Suppressor macrophage treated with lipopolysaccharide for 4 hours (primary cell): ENCODE measurements around the gene MXD4.

Experiments used
- DNase-seq: peaks from one replicate; pipeline ENCODE4 v3.0.0-alpha.2; 2020

MXD4 gene

DNA sequence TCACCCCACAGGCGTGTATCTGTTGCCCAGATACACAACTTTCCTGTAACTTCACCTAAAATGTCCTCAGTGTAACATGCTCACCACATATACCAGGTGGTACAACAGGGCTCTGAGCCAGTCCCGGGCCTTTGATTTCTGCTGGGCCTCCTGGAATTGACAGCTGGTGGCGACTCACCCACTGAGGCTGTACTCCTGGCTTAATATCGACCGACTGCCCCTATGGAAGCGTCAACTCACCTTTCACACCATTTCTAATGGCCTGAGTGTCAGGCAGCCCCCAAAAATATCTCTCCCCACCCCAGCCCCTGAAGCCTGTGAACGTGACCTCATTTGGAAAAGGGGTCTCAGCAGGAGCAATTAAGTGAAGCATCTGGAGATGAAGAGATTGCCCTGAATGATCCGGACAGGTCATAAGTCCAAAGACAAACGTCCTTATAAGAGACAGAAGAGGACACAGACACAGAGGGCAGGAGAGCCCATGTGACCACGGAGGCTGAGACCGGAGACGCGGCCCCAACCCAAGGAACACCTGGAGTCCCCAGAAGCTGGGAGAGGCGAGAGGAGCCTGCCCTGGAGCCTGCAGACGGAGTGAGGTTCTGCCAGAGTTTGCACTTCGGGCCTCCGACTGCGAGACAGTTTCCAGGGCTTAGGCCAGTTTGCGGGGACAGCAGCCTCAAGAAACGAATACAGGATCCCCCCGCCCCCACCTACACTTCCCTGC is 12.6 kb upstream of the MXD4 start:
- no peak for DNase-seq

- DNase-seq, result no peak
Observed at GRCh38 chr4:2273657-2274319, 11.9 kb upstream of the MXD4 start.

DNA sequence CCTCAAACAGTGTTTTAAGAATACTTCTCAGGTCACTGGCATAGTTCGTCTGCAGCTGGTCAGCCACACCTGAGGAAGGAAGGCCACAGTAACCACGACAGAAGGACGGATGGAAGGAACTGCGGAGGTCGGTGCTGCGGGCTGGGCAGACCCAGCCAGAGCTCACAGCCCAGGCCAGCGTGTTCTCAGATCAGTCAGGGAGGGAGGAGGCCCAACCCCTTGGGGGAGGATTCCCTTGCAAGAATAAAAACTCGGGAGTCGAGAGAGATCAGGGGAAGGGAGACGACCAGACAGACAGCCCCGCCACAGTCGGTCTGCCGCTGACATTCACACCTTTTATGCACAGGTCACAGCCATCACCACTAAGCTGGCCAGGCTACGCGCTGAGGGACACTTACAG is 11.3 kb upstream of the MXD4 start:
- DNase-seq, result no peak

DNA sequence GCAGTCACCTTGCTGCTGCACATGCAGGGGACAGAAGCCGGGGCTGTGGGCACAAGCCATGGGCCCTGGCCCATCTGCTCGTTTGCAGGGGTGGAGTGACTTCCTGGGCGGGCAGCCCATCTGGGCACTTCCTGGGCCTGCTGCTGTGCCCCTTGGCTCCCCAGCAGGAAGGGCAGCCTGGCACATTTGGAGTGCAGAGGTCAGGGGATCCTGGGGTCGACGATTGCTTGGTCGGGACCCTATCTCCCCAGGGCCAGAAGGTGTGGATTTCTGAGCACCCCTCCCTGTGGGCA is 10.9 kb upstream of the MXD4 start:
- no peak for DNase-seq

DNA sequence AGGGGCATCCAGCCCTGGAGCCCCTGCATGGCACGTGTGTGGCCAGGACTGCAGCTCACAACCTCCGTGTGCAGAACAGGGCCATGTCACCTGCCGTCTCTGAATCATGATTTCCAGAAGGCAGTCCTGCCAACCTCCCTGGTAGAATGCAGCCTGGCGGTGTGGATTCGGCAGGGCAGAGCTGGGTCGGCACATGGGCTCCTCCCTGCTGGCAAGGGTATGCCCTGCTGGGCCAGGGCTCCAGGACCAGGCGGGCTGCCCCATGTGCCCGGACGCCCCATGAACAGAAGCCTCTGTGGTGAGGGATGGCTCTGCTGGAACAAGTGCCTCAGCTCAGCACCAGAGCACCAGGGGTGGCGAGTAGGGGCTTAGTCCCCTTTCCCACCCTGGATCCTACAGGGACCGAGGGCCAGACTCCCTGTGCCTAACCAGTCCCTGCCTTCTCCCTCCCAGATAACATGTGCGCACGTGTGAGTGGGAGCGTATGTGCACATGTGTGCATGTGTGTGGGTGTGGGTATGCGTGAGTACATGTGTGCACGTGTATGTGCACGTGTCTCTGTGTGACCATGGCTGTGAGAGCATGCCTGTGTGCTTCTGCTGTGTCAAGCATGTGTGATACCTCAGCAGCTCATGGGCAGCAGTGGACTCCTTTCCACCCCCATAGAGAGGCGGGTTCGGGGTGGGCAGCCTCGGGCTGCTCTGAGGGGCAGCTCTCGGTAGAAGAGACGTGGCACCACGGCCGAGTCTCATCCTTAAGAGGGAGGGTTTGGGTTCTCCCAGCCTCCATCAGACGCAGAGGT is 10.3 kb upstream of the MXD4 start:
- no peak for DNase-seq

DNA sequence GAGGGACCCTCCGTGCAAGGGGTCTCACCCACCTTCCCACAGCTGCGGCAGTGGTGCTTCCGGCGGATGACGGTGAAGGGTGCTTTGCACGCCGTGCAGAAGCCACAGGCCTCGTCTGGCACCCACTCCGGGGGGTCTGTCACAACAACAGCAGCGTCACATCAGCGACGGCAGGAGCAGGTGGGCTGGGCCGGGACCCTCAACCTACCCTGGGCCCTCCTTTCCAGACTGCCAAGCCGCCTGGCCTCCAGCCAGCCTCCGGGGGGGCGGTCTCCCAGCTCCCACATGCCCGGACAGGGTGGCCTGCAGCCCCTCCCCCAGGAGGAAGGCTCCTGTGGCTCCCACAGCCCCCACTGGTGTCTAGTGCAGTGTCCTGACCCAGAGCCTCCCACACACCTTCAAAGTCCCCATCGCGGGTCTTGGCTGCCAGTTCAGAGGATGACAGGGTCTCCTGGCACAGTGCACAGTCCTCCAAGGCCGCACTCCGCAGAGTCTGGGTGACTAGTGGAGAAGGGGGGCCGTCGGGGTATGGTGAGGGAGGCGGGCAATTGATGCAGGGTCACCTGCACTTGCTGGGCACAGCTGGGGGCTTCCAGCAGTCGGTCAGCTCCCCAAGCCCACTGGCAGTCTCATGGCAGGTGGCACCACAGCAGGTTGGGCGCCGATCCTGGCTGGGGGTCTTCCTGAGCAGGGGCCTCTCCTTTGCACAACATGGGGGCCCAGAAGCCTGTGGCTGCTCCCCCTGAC is 9.5 kb upstream of the MXD4 start:
- DNase-seq, result no peak

GRCh38 chr4:2270341-2271165 is 8.6 kb upstream of the MXD4 start:
- no peak for DNase-seq

GRCh38 chr4:2269618-2270163 is 7.8 kb upstream of the MXD4 start:
- no peak for DNase-seq

GRCh38 chr4:2269206-2269531 is 7.3 kb upstream of the MXD4 start:
- DNase-seq, result no peak

DNA sequence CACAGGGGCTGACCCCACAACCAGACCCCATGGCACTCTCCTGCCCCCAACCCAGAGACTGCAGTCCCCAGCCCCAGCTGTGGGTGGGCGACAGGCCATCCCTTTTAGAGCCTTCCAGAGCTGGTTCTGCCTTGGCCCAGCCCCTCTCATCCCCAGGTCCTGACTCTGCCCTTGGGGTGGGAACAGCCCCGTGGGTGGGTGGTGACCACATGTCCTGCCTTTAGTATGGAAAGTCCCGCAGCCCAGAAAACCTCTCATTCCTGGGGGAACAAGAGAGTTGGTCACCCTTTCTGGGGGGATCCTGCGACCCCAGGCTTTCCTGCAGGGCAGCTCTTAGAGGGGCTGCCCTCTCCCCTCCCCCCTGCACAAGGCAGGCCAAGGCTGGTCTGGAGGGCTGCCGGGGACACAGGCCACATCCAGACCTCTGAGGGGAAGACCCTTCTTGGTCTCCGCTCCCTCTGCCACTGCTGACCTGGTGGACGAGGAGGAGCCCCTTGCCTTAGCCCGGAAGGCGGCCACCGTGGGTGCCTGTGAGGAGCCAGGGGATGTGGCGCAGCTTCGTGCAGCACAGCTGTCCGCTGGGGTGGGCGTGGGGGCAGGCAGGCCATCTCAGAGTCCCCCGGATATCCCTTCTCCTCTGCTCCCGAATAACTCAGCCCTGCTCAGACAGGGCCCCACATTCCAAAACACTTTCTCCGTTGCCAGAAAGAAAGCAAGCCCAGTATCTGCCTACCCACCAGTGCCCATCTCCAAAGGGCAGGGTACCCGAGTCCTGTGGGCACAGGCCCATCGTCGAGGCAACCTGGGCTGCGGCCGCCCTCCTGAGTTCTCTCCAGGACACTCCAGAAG is 6.7 kb upstream of the MXD4 start:
- DNase-seq, result no peak

DNA sequence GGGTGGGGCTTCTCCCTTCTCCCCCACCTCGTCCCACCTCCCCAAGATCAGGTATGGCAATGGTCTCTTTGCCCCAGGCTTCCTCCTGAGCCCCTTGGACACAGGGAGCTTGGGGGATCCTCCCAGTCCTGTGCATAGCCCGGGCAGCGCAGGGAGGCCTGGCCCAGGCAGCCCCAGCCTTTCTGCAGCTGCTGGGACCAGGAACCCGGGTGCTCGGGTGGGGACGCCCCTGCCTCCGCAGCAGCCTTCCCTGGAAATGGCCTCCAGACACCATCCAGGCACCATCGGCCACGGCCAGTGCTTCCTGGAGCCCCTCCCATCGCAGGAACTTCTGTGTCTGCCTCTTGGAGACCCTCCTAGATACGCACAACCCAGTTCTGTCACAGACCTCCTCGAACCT is 5.9 kb upstream of the MXD4 start:
- DNase-seq, result no peak

- DNase-seq, result no peak
Observed at GRCh38 chr4:2267320-2267811, 5.5 kb upstream of the MXD4 start.

- no peak for DNase-seq
Observed at GRCh38 chr4:2266821-2267220, 4.9 kb upstream of the MXD4 start.

- DNase-seq, result no peak
Observed at GRCh38 chr4:2266181-2266580, 4.3 kb upstream of the MXD4 start.

DNA sequence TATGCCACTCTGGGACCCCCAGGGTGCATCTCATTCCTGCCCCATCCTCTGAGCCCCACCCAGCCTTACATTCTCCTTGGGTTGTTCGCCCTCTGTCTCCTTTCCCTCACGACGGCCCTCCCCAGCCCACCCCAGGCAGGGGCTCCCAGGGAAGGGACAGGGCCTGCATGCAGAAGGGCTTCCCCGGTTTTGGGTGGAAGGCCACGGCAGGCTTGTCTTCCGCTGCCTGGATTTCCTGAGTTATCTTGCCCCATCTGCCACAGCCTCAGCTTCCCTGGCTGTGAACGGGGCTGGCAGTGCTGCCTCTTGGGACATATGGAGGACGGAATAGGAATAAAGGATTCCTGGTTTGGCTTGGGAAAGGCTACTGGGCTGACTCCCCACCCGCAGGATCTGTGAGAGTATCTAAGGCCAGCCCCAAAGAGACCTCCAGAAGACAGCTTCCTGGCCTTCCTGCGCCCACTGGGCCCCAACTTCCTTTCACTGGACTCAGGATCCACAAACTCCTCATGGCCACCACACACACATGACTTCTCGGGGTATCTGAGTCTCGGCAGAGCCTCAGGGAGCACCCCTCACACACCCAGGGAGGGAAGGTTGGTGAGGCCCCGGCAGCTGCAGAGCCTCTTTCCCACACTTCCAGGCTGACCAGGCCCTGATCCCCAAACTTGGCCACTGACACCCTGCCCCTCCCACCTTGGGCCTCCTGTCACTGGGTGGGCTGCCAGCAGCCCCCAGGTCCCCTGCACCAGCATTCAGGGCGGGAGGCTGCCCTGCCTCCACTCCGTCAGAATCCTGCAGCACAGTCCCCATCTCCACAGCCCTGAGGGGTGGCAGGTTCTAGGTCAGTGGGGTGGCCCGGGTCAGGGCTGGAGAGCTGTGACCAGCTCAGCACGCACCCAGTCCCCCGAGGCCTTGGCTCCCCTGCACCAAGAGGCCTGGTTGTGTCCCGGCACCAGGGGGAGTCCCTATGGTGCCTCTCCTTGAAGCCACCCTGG is 3.5 kb upstream of the MXD4 start:
- DNase-seq, result no peak

DNA sequence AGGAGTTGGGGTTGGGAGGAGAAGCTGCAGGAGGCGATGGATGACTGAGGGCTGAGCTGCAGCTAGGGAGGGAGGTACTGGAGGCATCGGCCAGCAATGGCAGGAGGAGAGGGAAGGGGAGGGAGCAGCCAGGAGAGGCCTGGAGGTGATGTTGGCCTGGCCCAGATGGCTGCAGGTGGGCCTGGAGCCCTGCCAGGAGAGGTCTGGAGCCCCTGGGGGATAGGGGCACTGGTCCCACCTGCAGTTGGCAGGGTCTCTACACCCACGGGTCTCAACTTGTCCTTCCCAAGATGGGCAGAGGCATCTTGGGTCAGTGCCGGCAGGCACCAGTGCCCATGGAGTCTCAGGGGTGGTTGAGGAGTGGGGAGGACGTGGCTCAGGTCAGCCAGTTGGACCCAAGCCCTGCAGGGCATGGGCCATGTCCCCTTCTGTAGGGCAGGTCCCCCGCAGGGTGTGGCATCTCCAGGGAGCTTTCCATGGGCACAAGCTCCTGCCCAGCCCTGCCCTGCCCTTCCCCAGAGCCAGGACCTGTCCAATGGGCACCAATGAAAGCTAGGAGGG is 2.7 kb upstream of the MXD4 start:
- DNase-seq, result no peak

DNA sequence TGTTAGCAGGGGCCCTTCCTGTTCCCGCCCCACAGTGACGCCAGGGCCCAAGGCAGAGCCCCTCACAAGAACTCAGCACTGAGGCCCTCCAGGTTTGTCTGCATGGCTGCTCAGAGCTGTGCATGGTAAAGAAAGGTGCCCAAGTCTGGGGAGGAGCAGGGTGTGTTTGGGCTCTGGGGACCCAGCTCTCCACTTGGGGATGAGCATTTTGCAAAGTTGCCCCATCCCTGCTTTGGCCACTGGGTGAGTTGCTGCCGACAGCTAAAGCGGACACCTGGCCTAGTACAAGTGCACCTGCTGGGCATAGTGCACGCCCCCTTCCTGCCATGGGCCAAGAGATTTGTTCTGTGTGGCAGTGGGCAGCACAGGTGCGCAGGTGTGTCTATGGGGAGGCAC is 2.0 kb upstream of the MXD4 start:
- DNase-seq, result no peak

DNA sequence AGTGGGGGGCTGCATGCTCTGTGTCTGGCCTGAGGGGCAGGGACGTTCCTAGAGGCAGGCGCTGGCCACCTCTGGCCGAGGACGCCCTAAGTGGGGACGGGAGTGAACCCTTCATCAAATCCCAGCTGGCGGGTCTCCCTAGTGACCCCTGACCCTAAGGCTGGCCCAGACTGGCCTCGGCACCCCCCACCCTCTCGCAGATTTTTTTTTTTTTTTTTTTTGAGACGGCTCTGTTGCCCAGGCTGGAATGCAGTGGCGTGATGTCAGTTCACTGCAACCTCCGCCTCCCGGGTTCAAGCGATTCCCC is 988 bp upstream of the MXD4 start:
- no peak for DNase-seq

DNA sequence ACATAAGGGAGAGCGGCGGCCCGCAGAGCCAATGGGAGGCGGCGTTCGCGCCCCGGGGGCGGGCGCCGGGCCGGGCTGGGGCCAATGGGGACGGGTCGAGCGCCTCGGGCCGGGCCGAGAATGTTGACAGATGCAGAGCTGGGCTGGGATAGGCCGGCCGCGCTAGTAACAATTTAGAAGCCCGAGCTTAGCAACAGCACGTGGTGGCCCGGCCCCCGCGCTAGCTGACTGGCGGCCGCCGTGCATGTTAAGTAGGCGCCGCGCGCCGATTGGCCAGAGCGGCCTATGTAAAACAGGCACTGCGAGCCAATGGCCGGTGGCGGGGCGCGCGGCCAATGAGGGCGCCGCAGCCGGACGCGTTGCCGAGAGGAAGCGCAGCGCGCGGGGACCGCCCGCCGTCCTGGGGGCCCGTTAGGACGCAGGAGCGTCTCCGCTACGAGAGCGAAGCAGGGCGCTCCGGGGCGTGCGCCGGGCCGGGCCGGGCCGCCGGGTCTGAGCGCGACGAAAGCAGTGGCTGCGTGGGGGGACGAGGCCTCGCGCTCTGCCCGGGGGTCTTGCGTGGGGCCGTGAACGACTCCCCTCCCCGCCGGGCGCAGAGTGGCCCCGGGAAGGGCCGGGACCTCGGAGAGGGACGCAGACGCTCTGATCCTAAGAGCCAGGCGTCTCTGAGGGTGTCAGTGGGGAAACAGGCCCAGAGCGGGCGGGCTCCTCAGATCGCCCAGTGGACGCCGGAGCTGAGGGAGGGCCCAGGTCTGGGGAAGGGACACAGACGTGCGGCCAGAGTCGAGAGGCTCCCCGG is 435 bp upstream of the MXD4 start:
- peak; percentile 100 for DNase-seq
